Neural cell (in vitro differentiated cells): ENCODE measurements around the gene HEXIM1. TPM values are rescaled to one million over a fixed set of nuclear protein-coding genes. Genes with fewer than 3 reads are reported as not detected.
"Not testable (repeated sequence)": the region's sequence is repeated elsewhere in the genome, so short reads cannot be mapped to it uniquely, and the experiment has no call there.

Experiments
- H2AFZ ChIP-seq: fragments of 200-600, 300-800 bp; sonication (generic), shearing (Covaris generic); 2 replicates; pipeline ENCODE4 v1.6.0; 2014; ENCODE audit warnings: low read depth, mild to moderate bottlenecking, antibody characterized with exemption, low read length, moderate library complexity
- H3F3A ChIP-seq: fragments of 200-600 bp; shearing (Covaris generic); 2 replicates; pipeline ENCODE4 v1.6.1; 2016; ENCODE audit warnings: mild to moderate bottlenecking, moderate library complexity, mixed read lengths, antibody characterized with exemption, low read length; ENCODE audit not compliant: insufficient read depth, poor library complexity, severe bottlenecking
- H3K27ac ChIP-seq: fragments of 200-600, 300-800 bp; sonication (generic), shearing (Covaris generic); 2 replicates; pipeline ENCODE4 v1.5.1; 2014; ENCODE audit warnings: mild to moderate bottlenecking, low read length, moderate library complexity
- H3K27me3 ChIP-seq: fragments of 300-800, 200-600 bp; sonication (generic), shearing (Covaris generic); 2 replicates; pipeline ENCODE4 v1.6.0; 2014; ENCODE audit warnings: mild to moderate bottlenecking, low read depth, low read length, moderate library complexity; ENCODE audit not compliant: insufficient read depth
- H3K36me3 ChIP-seq: fragments of 300-800, 200-600 bp; sonication (generic), shearing (Covaris generic); 2 replicates; pipeline ENCODE4 v1.5.1; 2014; ENCODE audit warnings: mild to moderate bottlenecking, antibody characterized with exemption, low read length, moderate library complexity; ENCODE audit not compliant: insufficient read depth
- H3K4me2 ChIP-seq: fragments of 300-800, 200-600 bp; sonication (generic), shearing (Covaris generic); 2 replicates; pipeline ENCODE4 v1.6.0; 2014; ENCODE audit warnings: mild to moderate bottlenecking, low read length
- H3K4me3 ChIP-seq: fragments of 300-800, 200-600 bp; sonication (generic), shearing (Covaris generic); 2 replicates; pipeline ENCODE4 v1.5.1; 2014; ENCODE audit warnings: mild to moderate bottlenecking, low read length, moderate library complexity
- H3K79me2 ChIP-seq: fragments of 200-600 bp; shearing (Covaris generic); replicated peaks from 2 replicates; pipeline ENCODE4 v1.6.0; 2014; ENCODE audit warnings: mild to moderate bottlenecking, low read length, moderate library complexity; ENCODE audit not compliant: insufficient read depth
- H3K9ac ChIP-seq: fragments of 300-800, 200-600 bp; sonication (generic), shearing (Covaris generic); 2 replicates; pipeline ENCODE4 v1.6.1; 2016; ENCODE audit warnings: mild to moderate bottlenecking, low read length, mixed read lengths
- H3K9me2 ChIP-seq: fragments of 200-600 bp; shearing (Covaris generic); 2 replicates; pipeline ENCODE4 v1.6.1; 2016; ENCODE audit warnings: mild to moderate bottlenecking, low read length, mixed read lengths; ENCODE audit not compliant: insufficient read depth
- H3K9me3 ChIP-seq: fragments of 200-600, 300-800 bp; sonication (generic), shearing (Covaris generic); 2 replicates; pipeline ENCODE4 v1.6.1; 2016; ENCODE audit warnings: mild to moderate bottlenecking, mixed run types, low read length, moderate library complexity, mixed read lengths
- H4K20me1 ChIP-seq: fragments of 200-600 bp; shearing (Covaris generic); 2 replicates; pipeline ENCODE4 v1.6.1; 2016; ENCODE audit warnings: mild to moderate bottlenecking, mixed run types; ENCODE audit not compliant: insufficient read depth
- CTCF ChIP-seq: fragments of 450-650 bp; IDR thresholded peaks from 2 replicates; pipeline ENCODE4 v1.5.1; 2014; ENCODE audit warnings: antibody characterized with exemption, mild to moderate bottlenecking, moderate library complexity; ENCODE audit not compliant: poor library complexity, severe bottlenecking
- EP300 ChIP-seq: fragments of 450-650 bp; conservative IDR thresholded peaks from 2 replicates; pipeline ENCODE4 v1.6.1; 2014; ENCODE audit warnings: antibody characterized with exemption, mild to moderate bottlenecking, moderate library complexity; ENCODE audit not compliant: poor library complexity, severe bottlenecking
- EZH2 ChIP-seq: fragments of 200-600, 300-800 bp; shearing (Covaris generic), sonication (generic); IDR thresholded peaks from 2 replicates; pipeline ENCODE4 v1.6.1; 2014; ENCODE audit warnings: antibody characterized with exemption, low read length, borderline replicate concordance, mild to moderate bottlenecking; ENCODE audit not compliant: insufficient read depth, poor library complexity, severe bottlenecking
- MXI1 ChIP-seq: fragments of 450-650 bp; conservative IDR thresholded peaks from 2 replicates; pipeline ENCODE4 v1.6.1; 2014; ENCODE audit warnings: antibody characterized with exemption, mild to moderate bottlenecking; ENCODE audit not compliant: poor library complexity, severe bottlenecking
- POLR2AphosphoS5 ChIP-seq: IDR thresholded peaks from 2 replicates; pipeline ENCODE4 v1.6.1; 2012
- RAD21 ChIP-seq: fragments of 450-650 bp; conservative IDR thresholded peaks from 2 replicates; pipeline ENCODE4 v1.6.1; 2014; ENCODE audit warnings: antibody characterized with exemption, mild to moderate bottlenecking, moderate library complexity
- REST ChIP-seq: IDR thresholded peaks from 2 replicates; pipeline ENCODE4 v1.6.1; 2012; ENCODE audit warnings: borderline replicate concordance
- SMC3 ChIP-seq: fragments of 450-650 bp; conservative IDR thresholded peaks from 2 replicates; pipeline ENCODE4 v1.6.1; 2014; ENCODE audit warnings: antibody characterized with exemption, mild to moderate bottlenecking, moderate library complexity; ENCODE audit not compliant: poor library complexity
- TAF1 ChIP-seq: IDR thresholded peaks from 2 replicates; pipeline ENCODE4 v1.6.1; 2012; ENCODE audit warnings: low read depth
- polyA plus RNA-seq: library from polyadenylated mRNA; depleted of rRNA; stranded (reverse); fragments of >200 nt; gene quantifications from 2 replicates; pipeline ENCODE4 v1.2.3, GENCODE V29; 2014

HEXIM1 gene
- polyA plus RNA-seq, 1 donor from 2014 or later = 9.0 TPM

- H3K4me2 ChIP-seq = no peak overlapping the region
- H3F3A ChIP-seq = no peaks in the 10 kb centered on the region
- H3K9me3 ChIP-seq = no peaks in the 10 kb centered on the region
- no peak overlapping the region for H2AFZ ChIP-seq
- no peaks in the 10 kb centered on the region for H3K9me2 ChIP-seq
- H4K20me1 ChIP-seq = no peaks in the 10 kb centered on the region
- TF ChIP-seq RAD21 = no peak
- no peak overlapping the region for H3K27ac ChIP-seq
- no peak overlapping the region for H3K4me3 ChIP-seq
- no peaks in the 10 kb centered on the region for H3K79me2 ChIP-seq
- no peaks in the 10 kb centered on the region for H3K27me3 ChIP-seq
- H3K36me3 ChIP-seq = no peaks in the 10 kb centered on the region
- H3K9ac ChIP-seq = no peak overlapping the region
These were observed 25.1 kb upstream of the HEXIM1 start for GRCh38 chr17:45123076-45123770.

- no peaks in the 10 kb centered on the region for H3K9me2 ChIP-seq
- H3F3A ChIP-seq = no peaks in the 10 kb centered on the region
- H4K20me1 ChIP-seq = no peaks in the 10 kb centered on the region
- H3K36me3 ChIP-seq = no peaks in the 10 kb centered on the region
- no peak overlapping the region for H3K9ac ChIP-seq
- H3K27me3 ChIP-seq = no peaks in the 10 kb centered on the region
- H3K79me2 ChIP-seq = no peaks in the 10 kb centered on the region
- H3K4me2 ChIP-seq = no peak overlapping the region
- no peaks in the 10 kb centered on the region for H3K9me3 ChIP-seq
- H2AFZ ChIP-seq = no peak overlapping the region
- TF ChIP-seq EZH2 = no peak
- no peak for TF ChIP-seq TAF1
- no peak for TF ChIP-seq REST
- no peak for TF ChIP-seq RAD21
- TF ChIP-seq POLR2AphosphoS5 = no peak
- TF ChIP-seq EP300 = no peak
- no peak for TF ChIP-seq SMC3
- no peak for TF ChIP-seq MXI1
- no peak for TF ChIP-seq CTCF
- H3K27ac ChIP-seq = no peak overlapping the region
- H3K4me3 ChIP-seq = no peak overlapping the region
These were observed 24.1 kb upstream of the HEXIM1 start for GRCh38 chr17:45123930-45124796.

- H4K20me1 ChIP-seq, H3K9me2 ChIP-seq, H3K27me3 ChIP-seq, H2AFZ ChIP-seq, H3K4me3 ChIP-seq, H3K9me3 ChIP-seq, H3K4me2 ChIP-seq, H3K9ac ChIP-seq, H3K27ac ChIP-seq, H3F3A ChIP-seq, H3K36me3 ChIP-seq, H3K79me2 ChIP-seq: not testable (repeated sequence)
These were observed 23.5 kb upstream of the HEXIM1 start for GRCh38 chr17:45124797-45125122.
